Stimulated activated naive CD4-positive, alpha-beta T cell treated with Interleukin-2 at 50 U/mL for 16 hours (primary cell): ENCODE data around the gene SLC26A5.
A peak's percentile ranks its signal among the peaks of the same experiment; 100 is the strongest.

Source experiments
- DNase-seq: peaks from one replicate; lab custom pipeline; 2025; lab: John Stamatoyannopoulos, UW

The SLC26A5 gene

GRCh38 chr7:103346396-103346795 is 99.6 kb downstream of the SLC26A5 start:
- no peak for DNase-seq

- DNase-seq: peak; percentile 84
Measured at GRCh38 chr7:103344453-103345149, 101.4 kb downstream of the SLC26A5 start, which contains the start of gene DNAJC2. Gene DNAJC2, minus strand, starts transcription at chr7:103344767. Its CDS starts 145 bp downstream, at chr7:103344622.

GRCh38 chr7:103343758-103344452 is 102.1 kb downstream of the SLC26A5 start:
- DNase-seq: peak; percentile 28

GRCh38 chr7:103343332-103343731 is 102.7 kb downstream of the SLC26A5 start:
- DNase-seq: no peak

- DNase-seq: no peak
Measured at GRCh38 chr7:103341466-103341865, 104.5 kb downstream of the SLC26A5 start.

- no peak for DNase-seq
Measured at GRCh38 chr7:103338864-103339263, 107.1 kb downstream of the SLC26A5 start.

GRCh38 chr7:103336761-103337160 is 109.2 kb downstream of the SLC26A5 start:
- no peak for DNase-seq

GRCh38 chr7:103325744-103326143 is 120.3 kb downstream of the SLC26A5 start:
- no peak for DNase-seq
